Ovary (tissue), 9 donors: ENCODE measurements around the gene CTNNA3. TPM values are rescaled to one million over a fixed set of nuclear protein-coding genes. Genes with fewer than 3 reads are reported as not detected.

ENCODE experiments used
- DNase-seq, 5 donors: peaks; one replicate each; pipeline ENCODE4 v3.0.0-alpha.2; 2019 to 2020
- H3K27ac ChIP-seq, 2 donors: fragments of 200-600 bp; one replicate each; pipeline versions ENCODE4 v1.5.1 to v1.8.0; 2019 to 2022
- H3K27me3 ChIP-seq: fragments of 200-600 bp; one replicate; pipeline ENCODE4 v1.8.0; 2022
- H3K36me3 ChIP-seq: fragments of 200-600 bp; sonication (generic); one replicate; pipeline ENCODE4 v1.5.1; 2019
- H3K4me1 ChIP-seq: one replicate; pipeline ENCODE4 v1.8.1; 2013; ENCODE audit warnings: mild to moderate bottlenecking, moderate library complexity; ENCODE audit not compliant: insufficient read depth
- H3K4me3 ChIP-seq: fragments of 200-600 bp; sonication (generic); one replicate; pipeline ENCODE4 v1.5.1; 2017
- H3K9me3 ChIP-seq, 2 donors: fragments of 200-600 bp in 1 of 2; sonication (generic) in 1 of 2; one replicate each; pipeline versions ENCODE4 v1.5.1 to v1.8.1; 2013 to 2019; ENCODE audit warnings: mild to moderate bottlenecking in 1 of 2, moderate library complexity in 1 of 2
- CTCF ChIP-seq, 3 donors: fragments of 450-650 bp in 2 of 3; fragments of 200-600 bp in 1 of 3; IDR thresholded peaks; one replicate each; pipeline versions ENCODE4 v1.5.1 to v1.8.0; 2016 to 2022; ENCODE audit warnings: antibody characterized with exemption in 3 of 3, mild to moderate bottlenecking in 1 of 3
- EP300 ChIP-seq: sonication (generic); formaldehyde crosslinking; IDR thresholded peaks from one replicate; pipeline ENCODE4 v1.6.1; 2017; ENCODE audit warnings: antibody characterized with exemption
- POLR2A ChIP-seq: fragments of 450-650 bp; IDR thresholded peaks from one replicate; pipeline ENCODE4 v1.6.1; 2017; ENCODE audit warnings: antibody characterized with exemption, mild to moderate bottlenecking, moderate library complexity
- WGBS, 3 donors: extraction: QIAGEN DNeasy Blood & Tissue Kit in 1 of 3; methylation state at CpG; one replicate each; pipeline versions ENCODE4 v1.1.5 to v1.1.7; 2013 to 2017; 5-methylcytosine and 5-hydroxymethylcytosine counted together
- intact Hi-C, 4 donors: fragments of 100-400 bp; cut with DNase I; formaldehyde crosslinking; loops; one replicate each; pipeline versions ENCODE4 v1.11.0 to v1.15.1; 2022 to 2023
- polyA plus RNA-seq, 2 donors: library from polyadenylated mRNA; stranded (reverse); fragments of 200-250 nt in 1 of 2; fragments of 350-450 nt in 1 of 2; fragmentation: Illumina TruSeq in 1 of 2; extraction: RNeasy Lipid Tissue Mini Kit (QIAGEN cat#74804) in 1 of 2; gene quantifications; one replicate each; pipeline ENCODE4 v1.2.3, GENCODE V29; 2013 to 2014
- total RNA-seq, 7 donors: library from RNA; depleted of rRNA in 2 of 7; stranded (reverse); fragments of >200 nt in 2 of 7; fragmentation: NEBNext Ultra II Directional in 3 of 7; extraction: Animal tissue kit (Norgen Biotek cat#: 25700) in 3 of 7; gene quantifications; one replicate each; pipeline versions ENCODE4 v1.1.0 to v1.2.4, GENCODE V29; 2016 to 2023
- donor health status: DM: no; HTN: no; CAD: no; lungs with moderate emphysema.
- donor health status: DM: no; HTN: no; CAD: no.
- donor health status: Bipolar disorder and iron deficiency.
- donor health status: DM: yes; HTN: yes; CAD: no.
- donor health status: DM: no; HTN: no; CAD: no.
- donor health status: DM: yes; HTN: yes; CAD: no.

Gene CTNNA3
- total and polyA plus RNA-seq, 9 donors, result 1.9 to 9.7 (median 4.0) TPM

DNA sequence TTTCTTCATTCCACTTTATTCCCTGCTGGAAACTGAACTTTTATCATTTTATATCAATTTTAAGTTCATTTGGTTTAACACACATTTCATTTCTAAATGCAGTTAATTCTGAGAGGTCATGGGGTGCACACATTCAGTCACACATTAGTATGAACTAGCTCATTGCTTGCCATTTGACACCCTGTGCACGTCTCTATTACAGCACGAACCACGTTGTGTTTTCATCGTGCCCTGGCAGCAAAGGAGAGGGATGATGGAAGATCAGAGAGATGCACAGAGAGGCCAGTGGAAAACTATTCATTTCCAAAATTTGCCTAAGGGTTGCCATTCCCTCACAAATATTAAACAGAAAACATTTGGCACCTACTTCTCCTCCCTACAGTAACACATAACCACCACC is 45.4 kb downstream of the CTNNA3 start:
- intact Hi-C loops, result no loop called here
- H3K27ac ChIP-seq, result no peak overlapping the region
- 87 to 94% (median 90%) methylated on average over 4 of the region's 4 CpGs for WGBS, 3 donors
- no peak overlapping the region for H3K4me3 ChIP-seq
- H3K27me3 ChIP-seq, result no peaks in the 10 kb centered on the region
- no peaks in the 10 kb centered on the region for H3K36me3 ChIP-seq
- no peak for DNase-seq
- TF ChIP-seq CTCF (IDR thresholded peaks at IDR 0.05) (no peak), POLR2A (no peak), EP300 (no peak)
- H3K4me1 ChIP-seq, result no peaks in the 10 kb centered on the region
- H3K9me3 ChIP-seq, result no peaks in the 10 kb centered on the region

DNA sequence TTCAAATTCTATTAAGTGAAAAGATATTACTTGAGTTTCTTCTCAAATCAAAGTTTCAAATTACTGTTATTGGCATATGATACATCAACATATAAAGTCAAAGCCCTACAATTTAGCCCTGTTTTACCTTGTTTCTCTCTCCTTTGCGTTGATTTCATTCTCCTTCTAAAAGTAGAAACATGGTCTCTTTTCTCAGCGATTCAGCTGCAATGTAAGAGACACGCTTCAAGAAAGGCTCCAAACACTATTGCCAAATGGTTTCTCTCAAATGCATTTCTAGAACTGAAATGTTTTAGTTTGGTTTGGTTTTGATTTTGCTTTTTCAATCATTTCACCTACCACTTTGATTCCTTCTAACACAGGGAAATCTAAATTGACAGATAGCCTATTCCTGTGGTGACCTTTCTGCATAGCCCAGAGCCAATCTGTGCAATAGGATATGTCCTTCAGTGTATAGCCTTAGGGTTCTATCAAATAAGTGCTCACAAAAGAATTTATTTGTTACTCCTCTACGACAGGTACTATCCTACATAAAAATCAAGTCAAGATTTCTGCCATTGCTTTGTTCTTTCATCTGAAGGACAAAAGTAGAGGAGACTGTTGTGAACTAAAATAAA is 47.3 kb downstream of the CTNNA3 start:
- 93 to 95% (median 95%) methylated on average over 4 of the region's 4 CpGs for WGBS, 3 donors
- no peak overlapping the region for H3K4me3 ChIP-seq
- no peaks in the 10 kb centered on the region for H3K27me3 ChIP-seq
- no peak overlapping the region for H3K27ac ChIP-seq
- no peaks in the 10 kb centered on the region for H3K9me3 ChIP-seq
- no peaks in the 10 kb centered on the region for H3K36me3 ChIP-seq
- TF ChIP-seq EP300 (no peak), CTCF (IDR thresholded peaks at IDR 0.05) (no peak), POLR2A (no peak)
- intact Hi-C loops, result no loop called here
- no peak for DNase-seq
- H3K4me1 ChIP-seq, result no peaks in the 10 kb centered on the region

- H3K9me3 ChIP-seq, result no peaks in the 10 kb centered on the region
- no peaks in the 10 kb centered on the region for H3K4me1 ChIP-seq
- TF ChIP-seq EP300, result no peak
- no peak for TF ChIP-seq CTCF (IDR thresholded peaks at IDR 0.05)
- no peak for TF ChIP-seq POLR2A
- H3K36me3 ChIP-seq, result no peaks in the 10 kb centered on the region
- intact Hi-C loops, result no loop called here
- H3K27me3 ChIP-seq, result no peaks in the 10 kb centered on the region
- no peak for DNase-seq
- H3K4me3 ChIP-seq, result no peak overlapping the region
- H3K27ac ChIP-seq, result no peak overlapping the region
These were observed 65.1 kb downstream of the CTNNA3 start for GRCh38 chr10:67630904-67631303.

- H3K9me3 ChIP-seq, result no peaks in the 10 kb centered on the region
- H3K4me1 ChIP-seq, result no peaks in the 10 kb centered on the region
- H3K27ac ChIP-seq, result no peak overlapping the region
- intact Hi-C loops, result no loop called here
- no peaks in the 10 kb centered on the region for H3K27me3 ChIP-seq
- DNase-seq, result no peak
- H3K4me3 ChIP-seq, result no peak overlapping the region
- TF ChIP-seq EP300, result no peak
- no peak for TF ChIP-seq CTCF (IDR thresholded peaks at IDR 0.05)
- no peak for TF ChIP-seq POLR2A
- no peaks in the 10 kb centered on the region for H3K36me3 ChIP-seq
These were observed 66.5 kb downstream of the CTNNA3 start for GRCh38 chr10:67629461-67629971.
